C4-2B (cell line): ENCODE data around the gene COL13A1.

Experiments
- H3K27ac ChIP-seq: fragments of 450-650 bp; 2 replicates; pipeline ENCODE4 v1.5.1; 2017
- ZFX ChIP-seq: fragments of 450-650 bp; IDR thresholded peaks from 2 replicates; pipeline ENCODE4 v1.6.1; 2017
- TF ChIP-seq, protein P1 (sequence below): fragments of 450-650 bp; conservative IDR thresholded peaks from 2 replicates; pipeline ENCODE4 v1.5.1; 2017; ENCODE audit warnings: mild to moderate bottlenecking

Gene COL13A1

DNA sequence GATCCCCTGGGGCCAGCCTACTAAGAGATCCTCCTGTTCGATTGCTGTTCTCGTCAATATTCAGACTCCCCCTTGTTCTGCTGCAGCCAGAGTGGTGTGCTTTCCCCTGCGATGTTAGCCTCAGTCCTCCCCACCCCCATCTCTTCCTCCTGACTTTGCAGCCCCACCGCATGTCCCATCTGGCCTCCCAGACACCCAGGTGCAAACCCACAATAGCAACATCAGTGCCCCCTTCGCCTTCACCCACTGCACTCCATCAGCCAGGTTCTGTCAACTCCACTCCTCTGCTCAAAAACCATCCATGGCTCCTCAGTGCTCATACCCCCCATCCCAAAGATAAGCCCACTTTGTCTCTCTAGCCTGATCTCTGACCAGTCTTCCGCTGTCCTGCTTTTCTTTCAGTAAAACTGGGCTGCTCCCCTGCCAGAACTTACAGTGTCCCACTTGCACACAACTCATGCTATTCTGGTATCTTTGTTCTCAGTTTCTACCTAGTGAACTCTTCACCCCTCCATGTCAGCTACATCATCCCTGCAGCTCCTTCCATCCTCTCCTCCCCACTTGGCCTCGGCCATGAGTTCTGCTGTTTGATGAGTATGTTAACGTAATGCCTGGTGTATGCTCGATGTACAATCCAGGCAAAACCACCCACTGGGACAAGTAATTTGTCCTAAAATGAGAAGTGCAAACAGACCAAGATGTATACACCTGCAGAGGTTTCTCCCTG, 26.6 kb downstream of the COL13A1 start:
- H3K27ac ChIP-seq, result no peak overlapping the region
- TF ChIP-seq, protein P1, sequence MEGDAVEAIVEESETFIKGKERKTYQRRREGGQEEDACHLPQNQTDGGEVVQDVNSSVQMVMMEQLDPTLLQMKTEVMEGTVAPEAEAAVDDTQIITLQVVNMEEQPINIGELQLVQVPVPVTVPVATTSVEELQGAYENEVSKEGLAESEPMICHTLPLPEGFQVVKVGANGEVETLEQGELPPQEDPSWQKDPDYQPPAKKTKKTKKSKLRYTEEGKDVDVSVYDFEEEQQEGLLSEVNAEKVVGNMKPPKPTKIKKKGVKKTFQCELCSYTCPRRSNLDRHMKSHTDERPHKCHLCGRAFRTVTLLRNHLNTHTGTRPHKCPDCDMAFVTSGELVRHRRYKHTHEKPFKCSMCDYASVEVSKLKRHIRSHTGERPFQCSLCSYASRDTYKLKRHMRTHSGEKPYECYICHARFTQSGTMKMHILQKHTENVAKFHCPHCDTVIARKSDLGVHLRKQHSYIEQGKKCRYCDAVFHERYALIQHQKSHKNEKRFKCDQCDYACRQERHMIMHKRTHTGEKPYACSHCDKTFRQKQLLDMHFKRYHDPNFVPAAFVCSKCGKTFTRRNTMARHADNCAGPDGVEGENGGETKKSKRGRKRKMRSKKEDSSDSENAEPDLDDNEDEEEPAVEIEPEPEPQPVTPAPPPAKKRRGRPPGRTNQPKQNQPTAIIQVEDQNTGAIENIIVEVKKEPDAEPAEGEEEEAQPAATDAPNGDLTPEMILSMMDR, result no peak
- TF ChIP-seq ZFX, result no peak

DNA sequence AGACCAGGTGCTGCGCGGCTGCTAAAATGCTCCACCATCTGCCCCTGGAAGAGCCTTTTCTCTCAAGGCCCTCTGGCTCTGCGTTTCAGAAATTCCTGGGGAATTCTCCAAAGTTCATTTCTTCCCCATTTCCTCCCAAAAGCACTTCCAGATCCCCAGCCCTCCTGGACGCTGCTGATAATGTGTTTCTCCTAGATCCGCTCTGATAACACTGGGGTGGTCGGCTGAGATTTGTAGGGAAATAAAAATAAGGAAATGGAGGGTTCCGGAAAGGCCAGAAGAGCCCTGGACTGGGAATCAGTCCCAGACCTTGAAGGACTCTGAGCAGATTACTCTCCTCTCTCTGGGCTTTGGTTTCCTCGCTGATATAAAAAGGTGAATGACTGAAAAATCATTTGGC, 28.1 kb downstream of the COL13A1 start:
- no peak overlapping the region for H3K27ac ChIP-seq
- TF ChIP-seq, protein P1, result no peak
- no peak for TF ChIP-seq ZFX

DNA sequence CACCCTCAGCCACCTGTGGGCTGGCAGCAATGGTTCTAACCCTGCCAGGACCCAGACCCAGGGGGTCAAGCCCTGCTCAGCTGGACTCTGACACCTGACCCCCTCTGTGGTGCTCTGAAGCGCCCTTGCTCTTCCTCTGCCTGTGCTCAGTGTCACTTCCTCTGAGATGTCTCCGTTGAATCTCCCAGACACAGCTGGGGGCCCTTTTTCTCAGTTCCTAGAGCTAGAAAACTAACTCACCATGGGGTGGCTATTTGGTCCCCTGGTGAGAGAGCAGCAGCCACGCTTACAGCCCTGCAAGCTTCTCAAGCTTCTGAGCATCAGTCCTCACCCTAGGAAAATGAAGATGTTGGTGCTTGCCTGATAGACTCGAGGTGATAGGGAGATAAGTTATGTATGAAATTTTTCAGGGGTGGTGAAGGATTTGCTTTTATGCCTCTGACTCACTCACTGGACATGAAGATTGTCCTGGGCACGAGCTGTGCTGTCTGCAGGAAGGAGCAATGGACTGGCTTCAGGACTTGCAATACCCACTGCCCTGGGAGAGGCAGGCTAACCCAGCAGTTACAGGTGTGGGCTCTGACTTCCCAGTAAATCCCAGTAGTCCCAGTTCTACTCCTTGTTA, 29.6 kb downstream of the COL13A1 start:
- TF ChIP-seq ZFX, result no peak
- TF ChIP-seq, protein P1, result no peak
- no peak overlapping the region for H3K27ac ChIP-seq

DNA sequence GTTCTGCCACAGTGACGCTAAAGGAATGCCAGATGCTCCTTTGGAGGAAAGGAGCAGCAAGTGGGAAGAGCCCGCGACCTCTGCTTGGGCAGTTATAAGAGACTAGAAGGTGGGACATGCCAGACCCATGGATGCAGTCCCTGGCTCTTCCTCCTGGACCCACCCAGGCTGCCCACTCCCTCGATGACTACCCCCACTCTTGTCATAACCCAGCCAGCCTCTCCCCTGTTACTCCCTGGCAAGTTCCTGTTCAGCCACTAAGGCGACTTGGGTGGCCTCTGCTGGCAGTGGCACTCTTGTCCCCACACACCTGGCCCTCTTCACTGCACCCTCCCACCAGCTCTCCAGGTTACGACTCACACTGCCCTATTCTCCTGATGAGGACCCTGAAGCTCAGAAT, 33.5 kb downstream of the COL13A1 start:
- no peak overlapping the region for H3K27ac ChIP-seq
- TF ChIP-seq, protein P1, result no peak
- TF ChIP-seq ZFX, result no peak

DNA sequence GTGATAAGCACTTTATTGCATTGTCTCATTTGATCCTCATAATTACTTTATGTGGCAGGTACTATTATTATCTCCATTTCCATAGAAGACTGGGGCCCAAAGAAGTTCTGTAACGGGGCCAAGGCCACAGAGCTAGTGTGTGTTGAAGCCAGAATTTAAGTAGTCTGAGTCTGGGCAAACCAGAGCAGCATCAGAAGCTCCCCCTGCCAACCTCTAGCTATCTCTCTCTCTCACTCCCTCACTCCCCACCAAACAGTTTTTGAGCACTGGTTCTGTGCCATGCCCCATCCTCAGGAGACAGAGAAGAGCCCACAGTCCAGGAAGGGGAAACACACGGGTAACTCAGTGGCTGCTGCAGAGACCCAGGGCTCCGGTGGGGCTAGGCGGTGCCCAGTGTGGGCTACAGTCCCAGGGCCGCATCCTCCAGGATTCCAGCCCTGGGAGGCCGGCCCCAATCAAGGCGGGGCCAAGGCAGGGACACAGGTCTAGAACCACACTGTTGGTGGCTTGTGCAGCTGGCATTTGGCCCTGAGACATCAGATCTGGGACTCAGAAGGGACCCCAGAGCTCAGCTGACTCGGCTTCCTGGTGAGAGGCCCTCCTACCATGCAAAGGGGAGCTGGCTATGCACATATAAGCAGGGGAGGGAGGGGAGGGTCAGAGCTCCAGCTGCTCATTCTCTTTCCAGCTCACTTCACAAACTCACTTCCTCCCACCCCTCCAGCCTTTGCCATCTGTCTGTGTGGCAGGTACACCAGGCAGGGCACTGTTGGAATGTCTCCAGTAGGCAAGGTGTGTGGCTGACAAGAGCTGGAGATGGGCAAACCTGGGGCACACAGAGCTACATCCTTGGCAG, 34.4 kb downstream of the COL13A1 start:
- TF ChIP-seq ZFX, result no peak
- TF ChIP-seq, protein P1, result no peak
- no peak overlapping the region for H3K27ac ChIP-seq

DNA sequence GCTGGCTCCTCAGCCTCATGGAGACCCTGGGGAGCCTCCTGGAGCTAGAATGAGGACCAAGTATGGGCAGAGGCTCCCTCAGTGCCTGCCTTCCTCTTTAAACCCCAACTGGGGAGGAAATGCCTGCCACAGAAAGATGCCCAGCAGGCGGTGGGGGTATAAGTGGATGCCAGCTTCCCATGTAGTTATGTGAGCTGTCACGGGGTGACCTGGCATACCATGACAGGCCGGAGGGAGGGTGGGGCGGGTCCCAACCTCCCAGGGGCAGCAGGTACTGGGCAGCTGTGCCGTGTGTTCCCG, 35.0 kb downstream of the COL13A1 start:
- no peak overlapping the region for H3K27ac ChIP-seq
- TF ChIP-seq, protein P1, result no peak

DNA sequence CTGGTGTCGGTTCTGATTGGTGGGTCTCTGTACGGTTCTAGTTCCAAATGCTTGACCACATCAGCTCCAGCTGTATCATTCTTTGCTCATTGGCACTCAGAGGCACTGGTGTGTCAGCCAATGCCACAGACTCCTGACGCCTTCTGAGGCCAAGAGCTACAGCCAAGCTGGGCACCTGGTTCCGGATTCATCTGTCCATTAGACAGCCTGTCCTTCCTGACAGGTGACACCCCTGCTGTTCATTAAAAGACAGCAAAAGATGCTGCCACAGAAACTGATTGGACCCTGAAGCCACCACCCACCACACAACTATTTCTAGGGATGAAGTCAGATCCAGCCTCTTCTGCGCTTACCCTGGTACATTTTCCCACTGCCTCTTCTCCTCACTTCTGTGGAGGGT, 35.6 kb downstream of the COL13A1 start:
- TF ChIP-seq, protein P1, result no peak
- TF ChIP-seq ZFX, result no peak
- H3K27ac ChIP-seq, result no peak overlapping the region
